Keratinocyte (primary cell): ENCODE results near the gene CD33. TPM values are rescaled to one million over a fixed set of nuclear protein-coding genes. Genes with fewer than 3 reads are reported as not detected.

ENCODE experiments used
- DNase-seq: peaks from one replicate; pipeline ENCODE4 v3.0.0-alpha.2; 2011; ENCODE audit warnings: low read depth, missing footprints, low spot score
- FAIRE-seq: peaks from 2 replicates; lab custom pipeline; 2011; peaks lifted over from hg19 to GRCh38; lab: Jason Lieb, UNC
- H2AFZ ChIP-seq: 2 replicates; pipeline ENCODE4 v1.6.0; 2012; ENCODE audit warnings: low read length, control low read depth, inconsistent platforms; ENCODE audit not compliant: control insufficient read depth
- H3K27ac ChIP-seq: 2 replicates; pipeline ENCODE4 v1.5.1; 2011; ENCODE audit warnings: low read length; ENCODE audit not compliant: control insufficient read depth, insufficient read depth
- H3K27me3 ChIP-seq: 3 replicates; pipeline ENCODE4 v1.6.0; 2011; ENCODE audit warnings: low read length; ENCODE audit not compliant: control insufficient read depth, insufficient read depth; ENCODE audit errors: extremely low read depth
- H3K36me3 ChIP-seq, 2 experiments: 2 replicates in 1 of 2; 3 replicates in 1 of 2; pipeline ENCODE4 v1.5.1; 2011; ENCODE audit warnings: low read length in 2 of 2, mild to moderate bottlenecking in 1 of 2; ENCODE audit not compliant: control insufficient read depth in 2 of 2, insufficient read depth in 2 of 2; ENCODE audit errors: extremely low read depth in 1 of 2
- H3K4me1 ChIP-seq: 3 replicates; pipeline ENCODE4 v1.5.1; 2011; ENCODE audit warnings: low read length; ENCODE audit not compliant: control insufficient read depth, insufficient read depth; ENCODE audit errors: extremely low read depth
- H3K4me2 ChIP-seq: 3 replicates; pipeline ENCODE4 v1.6.0; 2011; ENCODE audit warnings: low read depth, low read length; ENCODE audit not compliant: control insufficient read depth, insufficient read depth; ENCODE audit errors: extremely low read depth
- H3K4me3 ChIP-seq, 3 experiments: fragments of 200-600 bp in 1 of 3; sonication (generic) in 1 of 3; 2 replicates in 2 of 3; 3 replicates in 1 of 3; pipeline ENCODE4 v1.5.1; 2011 to 2016; ENCODE audit warnings: low read length in 3 of 3, mild to moderate bottlenecking in 3 of 3, control low read depth in 2 of 3, inconsistent platforms in 1 of 3, low read depth in 1 of 3, mixed read lengths in 1 of 3, mixed run types in 1 of 3, moderate library complexity in 1 of 3; ENCODE audit not compliant: control insufficient read depth in 2 of 3, insufficient read depth in 2 of 3; ENCODE audit errors: extremely low read depth in 1 of 3
- H3K79me2 ChIP-seq: 2 replicates; pipeline ENCODE4 v1.6.0; 2012; ENCODE audit warnings: low read length; ENCODE audit not compliant: control insufficient read depth, insufficient read depth
- H3K9ac ChIP-seq: 3 replicates; pipeline ENCODE4 v1.6.0; 2011; ENCODE audit warnings: low read length; ENCODE audit not compliant: control insufficient read depth, insufficient read depth; ENCODE audit errors: extremely low read depth
- H3K9me1 ChIP-seq: 3 replicates; pipeline ENCODE4 v1.6.0; 2011; ENCODE audit warnings: low read length; ENCODE audit not compliant: control insufficient read depth, insufficient read depth; ENCODE audit errors: extremely low read depth
- H3K9me3 ChIP-seq: 2 replicates; pipeline ENCODE4 v1.5.1; 2012; ENCODE audit warnings: low read depth, low read length; ENCODE audit not compliant: control insufficient read depth
- H4K20me1 ChIP-seq: 3 replicates; pipeline ENCODE4 v1.6.0; 2011; ENCODE audit warnings: low read length; ENCODE audit not compliant: control insufficient read depth, insufficient read depth; ENCODE audit errors: extremely low read depth
- CTCF ChIP-seq, 3 experiments: IDR thresholded peaks in 1 of 3; conservative IDR thresholded peaks in 1 of 3; optimal IDR thresholded peaks in 1 of 3; 2 replicates in 2 of 3; 3 replicates in 1 of 3; pipeline versions ENCODE3 to v1.5.1; 2011; ENCODE audit warnings: low read length in 3 of 3, mild to moderate bottlenecking in 3 of 3, moderate library complexity in 2 of 3, control low read depth in 1 of 3, inconsistent platforms in 1 of 3; ENCODE audit not compliant: insufficient read depth in 2 of 3; ENCODE audit errors: extremely low read depth in 1 of 3
- EZH2 ChIP-seq: IDR thresholded peaks from one replicate; pipeline ENCODE4 v1.6.1; 2012; ENCODE audit warnings: inconsistent platforms, mild to moderate bottlenecking, low read length, moderate library complexity
- dilution Hi-C: fragments of 300-500 bp; cut with MboI; formaldehyde crosslinking; loops from one replicate; pipeline ENCODE4 v1.7.0; 2020; ENCODE audit warnings: low sequenced_read_pairs; ENCODE audit not compliant: extremely low pct_ligation_motif_present
- polyA plus RNA-seq, 5 experiments: library from polyadenylated mRNA; depleted of rRNA in 3 of 5; stranded (reverse) in 3 of 5; stranded (forward) in 1 of 5; unstranded in 1 of 5; fragments of >200 nt; gene quantifications; 1 replicate in 1 of 5; 2 replicates in 3 of 5; 3 replicates in 1 of 5; pipeline versions ENCODE4 v1.2.1 to v1.2.3, GENCODE V29; 2011 to 2012; ENCODE audit warnings: missing spikeins in 2 of 5, low read depth in 1 of 5, low replicate concordance in 1 of 5

Gene CD33
- polyA plus RNA-seq, 1 donor (not counting 4 experiments of a cell fraction or from before 2014, with no cell fraction given), result 0.16 TPM

- Histone ChIP-seq H4K20me1 (no peaks in the 10 kb centered on the region), H3K9me3 (no peaks in the 10 kb centered on the region), H3K9me1 (no peaks in the 10 kb centered on the region), H3K4me3 (no peak overlapping the region), H3K27ac (no peak overlapping the region), H3K9ac (no peak overlapping the region), H3K79me2 (no peaks in the 10 kb centered on the region), H2AFZ (no peak overlapping the region), H3K4me2 (no peak overlapping the region), H3K4me1 (no peaks in the 10 kb centered on the region), H3K27me3 (peaks cover 3% of the 10 kb centered on the region), H3K36me3 (no peaks in the 10 kb centered on the region)
- no peak for TF ChIP-seq EZH2
- dilution Hi-C loops, result no loop called here
- FAIRE-seq, result no peak
- no peak for DNase-seq
Observed at GRCh38 chr19:51183629-51184028, 41.3 kb upstream of the CD33 start.

- no peak for FAIRE-seq
- Histone ChIP-seq H3K27ac (no peak overlapping the region), H3K9me1 (no peaks in the 10 kb centered on the region), H3K79me2 (no peaks in the 10 kb centered on the region), H3K36me3 (no peaks in the 10 kb centered on the region), H4K20me1 (no peaks in the 10 kb centered on the region), H3K4me2 (no peak overlapping the region), H3K27me3 (no peaks in the 10 kb centered on the region), H2AFZ (no peak overlapping the region), H3K4me1 (no peaks in the 10 kb centered on the region), H3K9ac (no peak overlapping the region), H3K4me3 (no peak overlapping the region), H3K9me3 (no peaks in the 10 kb centered on the region)
- no peak for TF ChIP-seq CTCF (optimal IDR thresholded peaks at IDR 0.05 in 1 of 3, IDR thresholded peaks at IDR 0.05 in 1 of 3, conservative IDR thresholded peaks at IDR 0.05 in 1 of 3; ENCODE audit: extremely low read depth in 1 of 3, insufficient read depth in 2 of 3, low read length in 3 of 3)
- TF ChIP-seq EZH2, result no peak
- dilution Hi-C loops, result no loop called here
- no peak for DNase-seq
Observed at GRCh38 chr19:51185069-51185867, 39.6 kb upstream of the CD33 start.
